NCI-H748 treated with DMSO at 0.1 percent for 48 hours (cell line): Measurements from ENCODE around the gene RAB6A.
"Not testable (repeated sequence)": the region's sequence is repeated elsewhere in the genome, so short reads cannot be mapped to it uniquely, and the experiment has no call there.

Experiments used
- DNase-seq: peaks from one replicate; lab custom pipeline; 2025; lab: John Stamatoyannopoulos, UW

The RAB6A gene

GRCh38 chr11:73717136-73717535, 43.7 kb downstream of the RAB6A start:
- no peak for DNase-seq

DNA sequence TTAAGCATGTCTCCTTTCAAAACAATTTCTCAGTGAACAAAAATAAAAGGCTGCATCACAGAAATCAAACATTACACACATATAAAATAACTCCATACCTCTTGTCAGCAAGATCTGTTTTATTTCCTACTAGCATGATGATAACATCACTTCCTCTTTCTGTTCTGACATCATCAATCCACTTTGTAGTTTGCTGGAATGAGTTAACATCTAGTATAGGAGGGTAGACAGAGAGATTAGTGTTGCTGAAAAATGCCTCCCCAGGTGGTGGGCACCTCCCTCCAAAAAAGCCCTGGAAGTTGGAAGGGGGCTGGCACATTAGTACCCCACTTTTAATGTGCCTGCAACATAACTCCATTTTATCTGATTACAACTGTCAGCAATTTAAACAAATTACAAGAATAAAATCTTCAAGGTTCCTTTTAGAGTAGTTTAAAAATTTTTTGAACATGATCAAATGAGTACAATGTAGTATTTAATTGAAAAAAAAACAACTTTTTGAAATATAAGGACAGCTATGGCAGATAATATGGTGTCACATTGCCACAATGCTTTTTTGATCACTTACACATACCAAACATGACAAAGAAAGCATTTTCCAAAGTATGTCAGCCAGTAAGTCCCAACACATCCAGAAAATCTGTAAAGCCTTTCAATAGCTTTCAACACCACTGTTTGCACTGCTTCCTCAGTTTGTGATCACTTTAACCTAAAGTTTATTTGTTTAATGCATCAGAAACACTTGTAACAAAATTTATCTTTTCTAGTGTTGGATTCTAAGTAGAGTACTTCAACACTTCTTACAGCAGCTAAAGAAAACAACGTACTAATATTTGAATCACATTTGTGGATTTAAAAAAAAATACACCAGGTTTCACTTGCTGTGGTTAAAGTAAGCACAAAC, 44.5 kb downstream of the RAB6A start:
- DNase-seq = no peak

GRCh38 chr11:73715541-73715940, 45.3 kb downstream of the RAB6A start:
- DNase-seq = no peak

DNA sequence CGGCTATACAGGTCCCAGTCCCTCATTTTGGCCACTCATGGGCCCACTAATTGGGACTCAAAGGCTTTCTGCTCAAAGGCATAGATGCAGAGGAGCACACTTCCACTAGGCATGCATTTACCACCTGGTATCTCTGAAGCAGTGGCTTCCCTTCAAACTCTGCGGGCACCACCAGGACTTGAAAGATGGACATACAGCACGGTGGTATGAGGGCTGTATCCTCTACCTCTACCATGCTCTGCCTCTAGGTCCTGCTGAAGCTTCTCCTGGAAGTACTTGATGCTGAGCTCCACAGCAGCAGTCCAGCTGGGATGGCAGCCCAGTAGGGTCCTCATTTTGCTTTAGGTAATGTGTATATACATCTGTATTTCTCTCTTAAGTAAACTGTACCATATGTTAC, 49.9 kb downstream of the RAB6A start:
- DNase-seq = no peak

DNA sequence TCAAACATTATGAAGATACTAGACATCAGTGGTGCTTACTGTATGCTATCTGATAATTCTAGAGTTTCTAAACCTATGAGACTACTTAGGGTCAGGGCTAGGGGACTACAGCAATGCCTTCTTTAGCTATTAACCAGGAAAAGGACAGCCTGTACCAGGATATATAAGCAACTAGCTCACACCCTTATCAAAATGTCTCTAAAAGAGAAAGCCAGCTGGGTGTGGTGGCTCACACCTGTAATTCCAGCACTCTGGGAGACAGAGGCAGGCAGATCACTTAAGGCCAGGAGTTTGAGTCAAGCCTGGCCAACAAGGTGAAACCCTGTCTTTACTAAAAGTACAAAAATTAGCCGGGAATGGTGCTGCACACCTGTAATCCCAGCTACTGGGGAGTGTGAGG, 55.8 kb downstream of the RAB6A start:
- DNase-seq = no peak

DNA sequence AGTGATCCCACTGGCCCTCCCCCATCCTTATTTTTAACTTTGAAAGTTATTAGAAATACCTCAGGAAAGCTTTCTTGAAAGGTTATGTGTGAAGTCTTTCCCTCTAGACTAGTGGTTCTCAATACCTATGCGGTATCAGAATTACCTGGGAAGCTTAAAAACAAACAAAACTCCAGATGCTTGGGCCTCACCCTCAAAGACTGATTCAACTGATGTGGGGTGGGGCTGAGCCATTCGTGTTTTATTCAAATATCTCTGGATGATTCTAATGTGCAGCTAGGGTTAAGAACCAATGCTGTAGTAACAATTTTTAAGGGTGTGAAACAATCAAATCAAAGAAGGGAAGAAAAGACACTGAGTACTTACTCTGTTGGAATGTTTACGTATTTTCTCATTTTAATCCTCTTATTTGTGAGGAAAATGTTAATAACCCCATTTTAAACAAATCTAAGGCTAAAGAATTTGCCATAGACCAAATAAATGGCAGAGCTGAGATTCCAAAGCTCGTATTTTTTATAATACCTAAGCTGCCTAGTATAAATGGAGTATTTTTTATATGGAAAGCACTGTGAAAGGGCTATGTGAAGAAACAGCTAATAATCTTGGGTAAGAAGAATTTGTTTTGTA, 66.9 kb downstream of the RAB6A start:
- no peak for DNase-seq

DNA sequence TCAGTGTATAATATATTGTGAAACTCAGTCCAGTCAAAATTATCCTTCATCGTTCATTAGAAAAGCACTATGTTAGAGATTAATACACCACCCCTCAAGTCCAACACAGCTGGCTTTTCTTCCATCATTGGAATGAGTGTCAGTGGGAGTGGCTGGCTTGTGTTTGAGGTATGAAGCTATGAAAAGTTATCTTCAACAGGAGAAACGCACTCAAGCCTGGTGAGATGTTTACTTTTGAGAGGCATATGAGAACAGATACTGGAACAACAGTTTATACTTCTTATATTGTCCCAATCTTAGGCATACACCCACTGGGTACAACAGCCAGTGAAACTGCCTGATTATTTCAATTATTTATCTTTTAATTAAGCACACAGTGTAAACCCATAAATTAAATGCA, 80.2 kb downstream of the RAB6A start:
- no peak for DNase-seq

DNA sequence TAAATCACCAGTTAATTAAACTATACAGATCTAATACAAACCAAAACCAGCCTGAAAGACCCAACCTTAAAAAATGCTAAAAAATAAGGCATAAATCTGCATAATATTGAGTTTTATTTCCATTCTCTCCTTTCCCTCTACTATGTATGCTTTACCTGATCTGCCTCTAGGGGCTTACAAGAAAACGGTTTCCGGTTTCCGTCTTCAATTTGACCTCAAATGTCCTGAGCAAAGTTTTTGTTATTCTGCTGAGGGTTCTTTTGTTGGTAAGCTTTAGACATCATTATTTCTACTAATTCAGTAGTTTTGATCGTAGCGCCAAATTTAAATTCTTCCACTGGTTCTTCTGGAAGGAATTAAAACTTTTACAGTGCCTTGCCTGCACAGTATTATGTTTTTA, 84.3 kb downstream of the RAB6A start:
- DNase-seq = not testable (repeated sequence)

DNA sequence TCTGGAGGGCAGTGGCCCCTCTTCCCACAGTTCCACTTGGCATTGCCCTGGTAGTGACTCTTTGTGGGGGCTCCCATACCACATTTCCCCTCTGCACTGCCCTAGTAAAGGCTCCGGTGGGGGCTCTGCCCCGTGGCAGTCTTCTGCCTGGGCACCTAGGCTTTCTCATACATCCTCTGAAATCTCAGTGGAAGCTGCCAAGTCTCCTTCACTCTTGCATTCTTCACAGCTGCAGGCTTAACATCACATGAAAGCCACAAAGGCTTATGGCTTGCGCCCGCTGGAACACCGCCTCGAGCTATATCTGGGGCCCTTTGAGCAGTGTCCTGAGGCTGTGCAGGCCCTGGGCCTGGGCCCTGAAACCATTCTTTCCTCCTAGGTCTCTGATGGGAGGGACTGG, 89.2 kb downstream of the RAB6A start:
- DNase-seq = no peak

GRCh38 chr11:73670808-73671207, 90.1 kb downstream of the RAB6A start:
- no peak for DNase-seq

DNA sequence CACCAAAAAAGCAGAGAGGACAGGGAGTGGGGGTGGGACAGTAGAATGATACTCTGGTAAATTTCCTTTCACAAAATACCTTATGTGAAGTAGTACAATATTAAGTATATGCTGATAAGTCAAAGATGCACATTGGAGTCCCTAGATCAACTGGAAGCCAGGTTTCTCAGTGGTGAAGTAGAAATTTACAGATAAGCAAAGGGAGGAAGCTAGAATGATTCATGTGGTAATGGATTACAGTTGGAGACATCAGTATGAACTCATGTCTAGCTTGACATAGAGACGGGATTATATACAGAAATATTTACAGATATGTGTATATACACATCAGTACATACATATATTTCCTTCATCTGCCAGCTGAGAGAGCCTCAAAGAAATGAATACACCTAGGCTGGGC, 93.0 kb downstream of the RAB6A start:
- DNase-seq = no peak

GRCh38 chr11:73664877-73665276, 96.0 kb downstream of the RAB6A start:
- DNase-seq = no peak

- no peak for DNase-seq
Measured at GRCh38 chr11:73663604-73664495, 97.0 kb downstream of the RAB6A start.

GRCh38 chr11:73662445-73663157, 98.3 kb downstream of the RAB6A start:
- DNase-seq = no peak

DNA sequence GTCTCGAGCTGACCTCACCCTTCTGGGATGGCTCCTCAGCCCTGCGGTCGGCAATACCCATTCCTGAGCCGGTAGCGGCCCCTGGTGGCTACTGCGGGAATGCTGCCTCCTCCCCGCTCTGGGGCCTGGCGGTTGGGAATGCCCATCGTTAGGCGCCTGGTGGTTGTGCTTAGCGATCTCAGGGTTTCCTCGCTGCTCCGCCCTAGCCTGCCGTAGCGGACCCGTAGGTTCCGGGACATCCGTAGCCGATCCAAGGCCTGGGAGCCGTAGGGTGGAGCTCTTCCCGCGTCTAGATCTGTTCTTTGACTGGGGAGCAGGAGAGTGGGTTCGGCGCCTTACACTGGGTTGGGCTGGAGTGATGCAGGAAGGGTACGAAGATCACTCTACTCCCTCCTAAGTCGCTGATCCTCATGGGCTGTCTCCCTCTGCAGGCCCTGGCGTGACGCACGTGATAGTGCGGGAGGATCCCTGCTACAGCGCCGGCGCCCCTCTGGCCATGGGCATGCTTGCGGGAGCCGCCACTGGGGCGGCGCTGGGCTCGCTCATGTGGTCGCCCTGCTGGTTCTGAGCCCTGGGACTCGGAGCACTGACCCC, 99.7 kb downstream of the RAB6A start:
- peak; percentile 37 for DNase-seq

- no peak for DNase-seq
Measured at GRCh38 chr11:73660497-73661034, 100.3 kb downstream of the RAB6A start.

- no peak for DNase-seq
Measured at GRCh38 chr11:73659961-73660360, 100.9 kb downstream of the RAB6A start.

DNA sequence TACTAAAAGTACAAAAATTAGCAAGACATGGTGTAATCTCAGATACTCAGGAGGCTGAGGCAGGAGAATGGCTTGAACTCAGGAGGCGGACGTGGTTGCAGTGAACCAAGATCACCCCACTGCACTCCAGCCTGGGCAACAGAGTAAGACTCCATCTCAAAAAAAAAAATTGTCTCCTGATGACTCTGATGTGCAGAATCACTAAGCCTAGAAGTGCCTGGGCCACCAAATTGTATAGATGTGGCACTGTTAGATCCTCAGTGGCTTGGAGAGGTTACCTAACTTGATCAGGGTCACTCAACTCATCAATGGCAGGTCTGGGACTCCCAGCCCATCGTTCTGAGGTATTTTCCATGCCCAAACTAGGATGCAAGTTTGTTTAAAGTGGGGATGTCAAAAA, 103.9 kb downstream of the RAB6A start:
- DNase-seq = no peak

GRCh38 chr11:73655686-73656085, 105.2 kb downstream of the RAB6A start:
- DNase-seq = no peak

DNA sequence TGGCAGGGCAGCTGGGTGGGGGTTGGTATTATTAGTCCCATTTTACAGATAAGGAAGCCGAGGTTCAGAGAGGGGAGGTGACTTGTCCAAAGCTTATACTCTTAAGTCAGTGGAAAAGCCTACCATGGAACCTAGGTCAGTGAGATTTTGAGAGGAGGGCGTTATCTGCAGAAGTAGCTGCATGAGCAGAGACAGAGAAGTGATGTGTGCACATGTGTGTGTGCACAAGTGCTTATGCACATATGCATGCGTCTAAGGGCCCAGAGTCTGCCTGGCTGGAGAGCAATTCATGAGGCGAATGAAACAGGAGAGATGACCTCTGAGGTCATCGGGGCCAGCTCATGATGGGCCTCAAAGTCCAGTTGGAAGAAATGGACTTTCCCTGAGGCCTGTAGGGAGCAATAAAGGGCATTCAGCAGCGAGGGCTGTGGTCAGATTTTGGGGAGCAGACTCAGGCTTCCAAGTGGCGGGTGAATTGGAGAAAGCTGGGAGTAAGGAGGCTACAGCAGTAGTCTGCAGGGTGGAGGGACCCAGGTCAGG, 106.3 kb downstream of the RAB6A start:
- no peak for DNase-seq

DNA sequence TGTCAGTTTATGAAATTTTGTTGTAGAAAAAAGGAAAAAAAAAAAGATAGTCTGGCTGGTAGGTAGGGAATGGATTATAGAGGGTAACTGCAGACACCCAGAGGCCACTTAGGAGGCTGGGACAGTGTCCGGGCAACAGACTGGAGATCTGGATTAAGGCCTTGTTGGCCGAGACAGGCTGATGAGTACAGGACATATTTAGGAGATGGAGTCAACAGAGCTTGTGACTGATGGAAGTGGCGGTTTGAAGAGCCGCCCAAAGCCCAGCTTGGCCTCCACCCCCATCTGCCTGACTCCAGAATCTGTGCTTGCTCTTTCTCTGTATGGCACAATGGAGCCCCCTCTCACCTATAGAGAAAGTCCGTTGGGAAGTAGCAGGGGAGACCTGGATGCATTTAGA, 106.9 kb downstream of the RAB6A start:
- DNase-seq = no peak
